IgD-negative memory B cell (primary cell): ENCODE measurements around the gene TBC1D9B. TPM values are rescaled to one million over a fixed set of nuclear protein-coding genes. Genes with fewer than 3 reads are reported as not detected.

Experiments
- H3K27ac Mint-ChIP-seq, 3 donors: one replicate each; pipeline ENCODE4 v1.8.0; 2020 to 2022; ENCODE audit warnings: mild to moderate bottlenecking in 3 of 3, mixed read lengths in 3 of 3, moderate library complexity in 1 of 3
- H3K27me3 Mint-ChIP-seq: one replicate; pipeline ENCODE4 v1.8.0; 2021; ENCODE audit warnings: mixed read lengths
- H3K36me3 Mint-ChIP-seq: one replicate; pipeline ENCODE4 v1.8.0; 2020; ENCODE audit warnings: mild to moderate bottlenecking, mixed read lengths
- H3K4me1 Mint-ChIP-seq, 3 donors: one replicate each; pipeline ENCODE4 v1.8.0; 2020 to 2022; ENCODE audit warnings: mixed read lengths in 3 of 3, mild to moderate bottlenecking in 1 of 3
- H3K4me3 Mint-ChIP-seq, 4 donors: one replicate each; pipeline ENCODE4 v1.8.0; 2020 to 2022; ENCODE audit warnings: mild to moderate bottlenecking in 4 of 4, mixed read lengths in 4 of 4, moderate library complexity in 3 of 4
- H3K9me3 Mint-ChIP-seq, 3 donors: one replicate each; pipeline ENCODE4 v1.8.0; 2020 to 2021; ENCODE audit warnings: mixed read lengths in 3 of 3, mild to moderate bottlenecking in 1 of 3
- polyA plus RNA-seq: library from polyadenylated mRNA; unstranded; fragments of 300-500 nt; fragmentation: Illumina TruSeq; gene quantifications from one replicate; pipeline ENCODE4 v1.2.3, GENCODE V29; 2021

Gene TBC1D9B
- polyA plus RNA-seq, 1 donor from 2014 or later = 57.2 TPM

- Mint-ChIP-seq H3K4me3 (no peak overlapping the region), H3K27me3 (no peaks in the 10 kb centered on the region), H3K9me3 (peaks cover 0 to 6% (median 3%) of the 10 kb centered on the region in 3 donors), H3K36me3 (peaks cover 26% of the 10 kb centered on the region), H3K4me1 (no peaks in the 10 kb centered on the region), H3K27ac (peak overlapping the region in 1 of 3 donors; percentile 33)
These were observed 24.5 kb downstream of the TBC1D9B start for GRCh38 chr5:179883163-179883562.

- H3K9me3 Mint-ChIP-seq = peaks cover 0 to 6% (median 3%) of the 10 kb centered on the region in 3 donors
- no peaks in the 10 kb centered on the region for H3K27me3 Mint-ChIP-seq
- H3K4me3 Mint-ChIP-seq = no peak overlapping the region
- H3K4me1 Mint-ChIP-seq = peaks cover 0 to 1% (median 0%) of the 10 kb centered on the region in 3 donors
- H3K27ac Mint-ChIP-seq = no peak overlapping the region
- H3K36me3 Mint-ChIP-seq = peaks cover 26% of the 10 kb centered on the region
These were observed 25.4 kb downstream of the TBC1D9B start for GRCh38 chr5:179882338-179882737.

- Mint-ChIP-seq H3K4me3 (no peak overlapping the region), H3K4me1 (peaks cover 0 to 1% (median 0%) of the 10 kb centered on the region in 3 donors), H3K27ac (no peak overlapping the region), H3K36me3 (peaks cover 21% of the 10 kb centered on the region), H3K9me3 (peaks cover 0 to 6% (median 3%) of the 10 kb centered on the region in 3 donors), H3K27me3 (no peaks in the 10 kb centered on the region)
These were observed 26.7 kb downstream of the TBC1D9B start for GRCh38 chr5:179880848-179881590.

GRCh38 chr5:179880066-179880650, 27.5 kb downstream of the TBC1D9B start:
- peaks cover 0 to 1% (median 0%) of the 10 kb centered on the region in 3 donors for H3K4me1 Mint-ChIP-seq
- peaks cover 19% of the 10 kb centered on the region for H3K36me3 Mint-ChIP-seq
- H3K27me3 Mint-ChIP-seq = no peaks in the 10 kb centered on the region
- H3K27ac Mint-ChIP-seq = no peak overlapping the region
- H3K9me3 Mint-ChIP-seq = peaks cover 0 to 6% (median 3%) of the 10 kb centered on the region in 3 donors
- no peak overlapping the region for H3K4me3 Mint-ChIP-seq

GRCh38 chr5:179879690-179880010, 28.0 kb downstream of the TBC1D9B start:
- H3K4me1 Mint-ChIP-seq = peaks cover 0 to 1% (median 0%) of the 10 kb centered on the region in 3 donors
- no peak overlapping the region for H3K4me3 Mint-ChIP-seq
- no peaks in the 10 kb centered on the region for H3K27me3 Mint-ChIP-seq
- peaks cover 14% of the 10 kb centered on the region for H3K36me3 Mint-ChIP-seq
- H3K27ac Mint-ChIP-seq = no peak overlapping the region
- H3K9me3 Mint-ChIP-seq = peaks cover 0 to 6% (median 3%) of the 10 kb centered on the region in 3 donors

- Mint-ChIP-seq H3K27me3 (no peaks in the 10 kb centered on the region), H3K36me3 (peaks cover 10% of the 10 kb centered on the region)
These were observed 28.6 kb downstream of the TBC1D9B start for GRCh38 chr5:179879003-179879689.

GRCh38 chr5:179878222-179879002, 29.3 kb downstream of the TBC1D9B start:
- peaks cover 4% of the 10 kb centered on the region for H3K36me3 Mint-ChIP-seq
- no peaks in the 10 kb centered on the region for H3K27me3 Mint-ChIP-seq
- peaks cover 0 to 1% (median 0%) of the 10 kb centered on the region in 3 donors for H3K4me1 Mint-ChIP-seq
- H3K4me3 Mint-ChIP-seq = no peak overlapping the region
- H3K27ac Mint-ChIP-seq = no peak overlapping the region
- peaks cover 0 to 2% (median 0%) of the 10 kb centered on the region in 3 donors for H3K9me3 Mint-ChIP-seq

More at GRCh38 chr5:179879003-179879689, 28.6 kb downstream of the TBC1D9B start:
- Mint-ChIP-seq H3K27ac (no peak overlapping the region), H3K4me3 (no peak overlapping the region), H3K9me3 (peaks cover 0 to 6% (median under 1%) of the 10 kb centered on the region in 3 donors), H3K4me1 (peaks cover 0 to 1% (median 0%) of the 10 kb centered on the region in 3 donors)

GRCh38 chr5:179876610-179876952, 31.1 kb downstream of the TBC1D9B start:
- no peaks in the 10 kb centered on the region for H3K9me3 Mint-ChIP-seq
- peaks cover 1% of the 10 kb centered on the region for H3K36me3 Mint-ChIP-seq
- H3K27ac Mint-ChIP-seq = no peak overlapping the region
- peaks cover 0 to 1% (median 0%) of the 10 kb centered on the region in 3 donors for H3K4me1 Mint-ChIP-seq
- peak overlapping the region in 1 of 4 donors; percentile 8 for H3K4me3 Mint-ChIP-seq
- no peaks in the 10 kb centered on the region for H3K27me3 Mint-ChIP-seq

GRCh38 chr5:179875741-179876609, 31.7 kb downstream of the TBC1D9B start:
- Mint-ChIP-seq H3K4me3 (no peak overlapping the region), H3K4me1 (peaks cover 0 to 1% (median 0%) of the 10 kb centered on the region in 3 donors), H3K27ac (no peak overlapping the region), H3K9me3 (no peaks in the 10 kb centered on the region), H3K27me3 (no peaks in the 10 kb centered on the region), H3K36me3 (peaks cover 1% of the 10 kb centered on the region)

GRCh38 chr5:179874536-179875292, 33.0 kb downstream of the TBC1D9B start:
- H3K4me1 Mint-ChIP-seq = peaks cover 0 to 1% (median 0%) of the 10 kb centered on the region in 3 donors
- H3K9me3 Mint-ChIP-seq = no peaks in the 10 kb centered on the region
- H3K36me3 Mint-ChIP-seq = peaks cover 5% of the 10 kb centered on the region
- no peak overlapping the region for H3K4me3 Mint-ChIP-seq
- no peak overlapping the region for H3K27ac Mint-ChIP-seq
- H3K27me3 Mint-ChIP-seq = no peaks in the 10 kb centered on the region

- Mint-ChIP-seq H3K27me3 (no peaks in the 10 kb centered on the region), H3K9me3 (no peaks in the 10 kb centered on the region), H3K4me3 (no peak overlapping the region), H3K36me3 (peaks cover 5% of the 10 kb centered on the region), H3K27ac (peak overlapping the region in 1 of 3 donors; percentile 62), H3K4me1 (peaks cover 0 to 1% (median 0%) of the 10 kb centered on the region in 3 donors)
These were observed 33.6 kb downstream of the TBC1D9B start for GRCh38 chr5:179874136-179874535.

- Mint-ChIP-seq H3K4me3 (no peak overlapping the region), H3K27me3 (no peaks in the 10 kb centered on the region), H3K27ac (peak overlapping the region in 1 of 3 donors; percentile 62), H3K4me1 (peaks cover 0 to 1% (median 0%) of the 10 kb centered on the region in 3 donors), H3K36me3 (peaks cover 5% of the 10 kb centered on the region), H3K9me3 (no peaks in the 10 kb centered on the region)
These were observed 34.0 kb downstream of the TBC1D9B start for GRCh38 chr5:179873588-179874110.
